ENCODE measurements around the gene JOSD1.

- no peak for TF ChIP-seq CTCF (IDR thresholded peaks at IDR 0.05)
- no peak for TF ChIP-seq POLR2AphosphoS5 (IDR thresholded peaks at IDR 0.05)
Observed at GRCh38 chr22:38694049-38694448, 6.7 kb downstream of the JOSD1 start.

Data from gastroesophageal sphincter (tissue), 3 donors.